ENCODE measurements around the gene RASA2. TPM values are rescaled to one million over a fixed set of nuclear protein-coding genes. Genes with fewer than 3 reads are reported as not detected.

The RASA2 gene
- total RNA-seq, 1 donor = 21.7 TPM

DNA sequence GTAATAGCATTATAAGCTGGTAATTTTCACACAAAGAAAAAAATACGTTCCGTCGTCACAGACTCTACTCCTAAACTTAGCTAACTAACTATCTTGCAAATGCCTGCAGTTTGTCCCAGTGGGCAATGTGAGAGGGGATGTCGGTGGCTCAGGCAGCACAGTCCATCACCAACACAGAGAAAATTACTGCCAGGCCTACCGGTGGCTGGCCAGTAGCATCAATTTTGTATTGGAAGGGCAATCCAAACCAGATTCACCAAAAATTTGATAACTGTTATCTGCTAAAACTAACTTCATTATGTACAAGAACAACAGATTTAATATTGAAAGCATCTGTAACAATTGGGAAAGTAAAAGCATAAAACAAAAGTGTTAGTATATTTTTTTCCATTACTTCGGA is 37.4 kb upstream of the RASA2 start:
- Histone ChIP-seq H3K4me2 (ENCODE audit: insufficient read depth, low read length) (no peak overlapping the region), H4K20me1 (ENCODE audit: insufficient read depth, low read length) (no peaks in the 10 kb centered on the region), H3K27ac (ENCODE audit: low read depth, low read length) (peak overlapping the region; percentile 38), H3K27me3 (ENCODE audit: insufficient read depth, low read length) (no peaks in the 10 kb centered on the region), H3K36me3 (ENCODE audit: insufficient read depth, low read length) (peaks cover 34% of the 10 kb centered on the region), H3K9me3 (ENCODE audit: low read depth, low read length) (no peaks in the 10 kb centered on the region), H3K79me2 (ENCODE audit: insufficient read depth, low read length) (peaks cover 26% of the 10 kb centered on the region), H2AFZ (ENCODE audit: low read length) (no peak overlapping the region), H3K4me1 (ENCODE audit: insufficient read depth, low read length) (peaks cover 45% of the 10 kb centered on the region), H3K4me3 (ENCODE audit: insufficient read depth, low read length) (no peak overlapping the region)
- no peak for TF ChIP-seq CTCF (IDR thresholded peaks at IDR 0.05; ENCODE audit: extremely low read depth, low read depth, low read length)
- DNase-seq (ENCODE audit: insufficient read length, low spot score, missing footprints) = no peak

- peaks cover 13% of the 10 kb centered on the region for H3K79me2 ChIP-seq (ENCODE audit: insufficient read depth, low read length)
- no peak overlapping the region for H3K4me2 ChIP-seq (ENCODE audit: insufficient read depth, low read length)
- TF ChIP-seq CTCF (IDR thresholded peaks at IDR 0.05; ENCODE audit: extremely low read depth, low read depth, low read length) = no peak
- H3K9me3 ChIP-seq (ENCODE audit: low read depth, low read length) = no peaks in the 10 kb centered on the region
- H2AFZ ChIP-seq (ENCODE audit: low read length) = no peak overlapping the region
- no peak overlapping the region for H3K4me3 ChIP-seq (ENCODE audit: insufficient read depth, low read length)
- H3K4me1 ChIP-seq (ENCODE audit: insufficient read depth, low read length) = peaks cover 42% of the 10 kb centered on the region
- H3K27ac ChIP-seq (ENCODE audit: low read depth, low read length) = peak overlapping the region; percentile 39
- DNase-seq (ENCODE audit: insufficient read length, low spot score, missing footprints) = no peak
- H3K27me3 ChIP-seq (ENCODE audit: insufficient read depth, low read length) = no peaks in the 10 kb centered on the region
- no peaks in the 10 kb centered on the region for H4K20me1 ChIP-seq (ENCODE audit: insufficient read depth, low read length)
- H3K36me3 ChIP-seq (ENCODE audit: insufficient read depth, low read length) = peaks cover 21% of the 10 kb centered on the region
These were observed 36.0 kb upstream of the RASA2 start for GRCh38 chr3:141450727-141451375.

GRCh38 chr3:141452045-141452444 is 34.8 kb upstream of the RASA2 start:
- Histone ChIP-seq H3K36me3 (ENCODE audit: insufficient read depth, low read length) (peaks cover 12% of the 10 kb centered on the region), H3K4me2 (ENCODE audit: insufficient read depth, low read length) (no peak overlapping the region), H4K20me1 (ENCODE audit: insufficient read depth, low read length) (no peaks in the 10 kb centered on the region), H2AFZ (ENCODE audit: low read length) (no peak overlapping the region), H3K4me1 (ENCODE audit: insufficient read depth, low read length) (peaks cover 43% of the 10 kb centered on the region), H3K4me3 (ENCODE audit: insufficient read depth, low read length) (no peak overlapping the region), H3K9me3 (ENCODE audit: low read depth, low read length) (no peaks in the 10 kb centered on the region), H3K27me3 (ENCODE audit: insufficient read depth, low read length) (no peaks in the 10 kb centered on the region), H3K27ac (ENCODE audit: low read depth, low read length) (peak overlapping the region; percentile 35), H3K79me2 (ENCODE audit: insufficient read depth, low read length) (peaks cover 5% of the 10 kb centered on the region)
- DNase-seq (ENCODE audit: insufficient read length, low spot score, missing footprints) = no peak
- peak; percentile 87 for TF ChIP-seq CTCF (IDR thresholded peaks at IDR 0.05; ENCODE audit: extremely low read depth, low read depth, low read length)

GRCh38 chr3:141452773-141453172 is 34.1 kb upstream of the RASA2 start:
- H4K20me1 ChIP-seq (ENCODE audit: insufficient read depth, low read length) = no peaks in the 10 kb centered on the region
- H3K4me1 ChIP-seq (ENCODE audit: insufficient read depth, low read length) = peaks cover 48% of the 10 kb centered on the region
- no peak overlapping the region for H3K27ac ChIP-seq (ENCODE audit: low read depth, low read length)
- H3K79me2 ChIP-seq (ENCODE audit: insufficient read depth, low read length) = no peaks in the 10 kb centered on the region
- no peak overlapping the region for H2AFZ ChIP-seq (ENCODE audit: low read length)
- H3K4me2 ChIP-seq (ENCODE audit: insufficient read depth, low read length) = no peak overlapping the region
- DNase-seq (ENCODE audit: insufficient read length, low spot score, missing footprints) = no peak
- TF ChIP-seq CTCF (IDR thresholded peaks at IDR 0.05; ENCODE audit: extremely low read depth, low read depth, low read length) = no peak
- H3K4me3 ChIP-seq (ENCODE audit: insufficient read depth, low read length) = no peak overlapping the region
- no peaks in the 10 kb centered on the region for H3K27me3 ChIP-seq (ENCODE audit: insufficient read depth, low read length)
- no peaks in the 10 kb centered on the region for H3K9me3 ChIP-seq (ENCODE audit: low read depth, low read length)
- peaks cover 6% of the 10 kb centered on the region for H3K36me3 ChIP-seq (ENCODE audit: insufficient read depth, low read length)
